DOHH2 (cell line): ENCODE data around the gene RFX4.

ENCODE experiments used
- EZH2phosphoT487 ChIP-seq: fragments of 200-600 bp; sonication (generic); IDR thresholded peaks from 2 replicates; pipeline ENCODE4 v1.6.1; 2017; ENCODE audit warnings: borderline replicate concordance, mild to moderate bottlenecking, antibody characterized with exemption, low read length, moderate library complexity, mixed read lengths
- TF ChIP-seq, protein P1 (sequence below): fragments of 200-600 bp; sonication (generic); IDR thresholded peaks from one replicate; pipeline ENCODE4 v1.5.1; 2014; ENCODE audit warnings: antibody characterized with exemption, mild to moderate bottlenecking, low read depth, low read length; ENCODE audit not compliant: poor library complexity, severe bottlenecking

- TF ChIP-seq, protein P1, sequence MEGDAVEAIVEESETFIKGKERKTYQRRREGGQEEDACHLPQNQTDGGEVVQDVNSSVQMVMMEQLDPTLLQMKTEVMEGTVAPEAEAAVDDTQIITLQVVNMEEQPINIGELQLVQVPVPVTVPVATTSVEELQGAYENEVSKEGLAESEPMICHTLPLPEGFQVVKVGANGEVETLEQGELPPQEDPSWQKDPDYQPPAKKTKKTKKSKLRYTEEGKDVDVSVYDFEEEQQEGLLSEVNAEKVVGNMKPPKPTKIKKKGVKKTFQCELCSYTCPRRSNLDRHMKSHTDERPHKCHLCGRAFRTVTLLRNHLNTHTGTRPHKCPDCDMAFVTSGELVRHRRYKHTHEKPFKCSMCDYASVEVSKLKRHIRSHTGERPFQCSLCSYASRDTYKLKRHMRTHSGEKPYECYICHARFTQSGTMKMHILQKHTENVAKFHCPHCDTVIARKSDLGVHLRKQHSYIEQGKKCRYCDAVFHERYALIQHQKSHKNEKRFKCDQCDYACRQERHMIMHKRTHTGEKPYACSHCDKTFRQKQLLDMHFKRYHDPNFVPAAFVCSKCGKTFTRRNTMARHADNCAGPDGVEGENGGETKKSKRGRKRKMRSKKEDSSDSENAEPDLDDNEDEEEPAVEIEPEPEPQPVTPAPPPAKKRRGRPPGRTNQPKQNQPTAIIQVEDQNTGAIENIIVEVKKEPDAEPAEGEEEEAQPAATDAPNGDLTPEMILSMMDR, result no peak
- TF ChIP-seq EZH2phosphoT487, result no peak
Observed at GRCh38 chr12:106801830-106802533, 219.2 kb downstream of the RFX4 start.
